Embryonic facial prominence (tissue), 1 donor: ENCODE results near the gene MSN.
"Not testable (repeated sequence)": the region's sequence is repeated elsewhere in the genome, so short reads cannot be mapped to it uniquely, and the experiment has no call there.

Experiments
- DNase-seq: peaks from one replicate; pipeline ENCODE4 v3.0.0-alpha.2; 2016; ENCODE audit errors: extremely low spot score

The MSN gene

DNA sequence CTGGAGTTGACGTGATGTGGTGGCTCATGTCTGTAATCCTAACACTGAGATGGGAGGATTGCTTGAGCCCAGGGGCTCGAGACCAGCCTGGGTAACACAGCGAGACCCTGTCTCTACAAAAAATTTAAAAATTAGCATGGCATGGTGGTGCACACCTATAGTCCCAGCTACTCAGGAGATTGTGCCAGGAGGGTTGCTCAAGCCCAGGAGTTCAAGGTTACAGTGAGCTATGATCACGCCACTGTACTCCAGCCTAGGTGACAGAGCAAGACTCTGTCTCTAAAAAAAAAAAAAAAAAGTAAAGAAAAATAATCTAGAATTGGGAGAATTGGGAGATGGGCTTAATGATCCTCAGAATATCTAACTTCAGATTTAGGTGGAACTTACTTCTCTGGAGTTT, 51.1 kb downstream of the MSN start:
- no peak for DNase-seq

DNA sequence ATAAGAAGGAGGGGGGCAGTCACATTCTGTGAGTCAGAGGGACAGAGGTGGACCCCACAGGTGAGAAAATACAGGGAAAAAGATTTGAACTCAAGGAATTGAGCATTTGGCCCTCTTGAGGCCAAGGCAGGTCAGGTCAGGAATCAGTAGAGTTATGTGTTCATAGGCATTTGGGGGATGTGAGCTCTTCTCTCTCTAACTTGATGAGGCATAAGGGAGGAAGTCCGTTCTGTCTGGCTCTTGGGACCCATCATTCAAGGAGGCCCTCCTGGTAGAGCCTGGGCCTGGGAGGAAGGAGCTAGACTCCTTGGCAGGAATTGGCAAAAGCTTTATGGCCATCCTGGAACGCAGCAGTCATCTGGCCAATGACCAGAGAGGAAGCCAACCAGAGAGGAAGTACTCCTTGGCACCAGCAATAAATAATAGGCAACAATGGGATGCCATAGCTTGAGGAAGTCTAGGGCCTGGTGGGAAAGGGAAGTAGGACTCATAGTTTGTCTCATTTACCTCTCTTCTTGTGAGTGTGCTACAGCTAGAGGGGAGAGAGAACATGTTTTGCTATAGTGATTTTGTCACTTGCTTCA, 53.0 kb downstream of the MSN start:
- DNase-seq, result no peak

DNA sequence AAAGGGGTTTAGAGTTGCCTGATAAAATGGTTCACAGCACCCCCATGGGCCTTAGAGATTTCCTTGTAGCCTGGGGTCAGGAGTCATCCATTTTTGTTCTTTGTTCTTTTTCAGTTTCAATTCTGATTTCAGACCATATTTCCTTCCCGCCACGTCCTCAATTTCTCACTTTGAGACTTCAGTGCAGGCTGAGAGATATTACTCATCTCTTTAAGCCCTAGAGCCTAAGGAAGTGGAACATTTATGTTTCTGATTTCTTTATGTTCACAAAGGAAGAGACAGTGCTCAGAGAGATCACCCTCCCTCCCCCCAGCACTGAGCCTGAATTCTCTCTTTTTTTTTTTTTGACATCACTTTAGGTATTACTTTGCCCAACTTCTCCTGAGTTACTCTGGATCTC, 56.3 kb downstream of the MSN start:
- DNase-seq, result no peak

DNA sequence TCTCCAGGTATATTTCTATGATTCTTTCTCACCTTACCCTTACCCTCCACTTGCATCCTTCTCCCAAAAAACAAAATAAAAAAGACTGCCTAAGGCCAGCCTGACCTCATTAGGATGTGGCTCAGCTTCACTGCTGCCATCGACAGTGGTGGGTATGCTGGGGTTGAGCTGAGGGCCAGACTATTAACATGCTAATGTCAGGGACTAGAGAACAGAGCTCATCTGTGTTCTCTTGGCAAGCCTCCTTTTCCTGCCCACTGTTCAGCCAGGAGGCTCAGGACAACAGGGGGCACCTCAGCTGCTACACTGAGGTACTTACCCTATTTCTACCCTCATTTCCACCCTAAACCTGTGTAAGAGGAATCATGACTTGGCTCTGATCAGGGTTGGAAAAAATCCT, 59.3 kb downstream of the MSN start:
- no peak for DNase-seq

DNA sequence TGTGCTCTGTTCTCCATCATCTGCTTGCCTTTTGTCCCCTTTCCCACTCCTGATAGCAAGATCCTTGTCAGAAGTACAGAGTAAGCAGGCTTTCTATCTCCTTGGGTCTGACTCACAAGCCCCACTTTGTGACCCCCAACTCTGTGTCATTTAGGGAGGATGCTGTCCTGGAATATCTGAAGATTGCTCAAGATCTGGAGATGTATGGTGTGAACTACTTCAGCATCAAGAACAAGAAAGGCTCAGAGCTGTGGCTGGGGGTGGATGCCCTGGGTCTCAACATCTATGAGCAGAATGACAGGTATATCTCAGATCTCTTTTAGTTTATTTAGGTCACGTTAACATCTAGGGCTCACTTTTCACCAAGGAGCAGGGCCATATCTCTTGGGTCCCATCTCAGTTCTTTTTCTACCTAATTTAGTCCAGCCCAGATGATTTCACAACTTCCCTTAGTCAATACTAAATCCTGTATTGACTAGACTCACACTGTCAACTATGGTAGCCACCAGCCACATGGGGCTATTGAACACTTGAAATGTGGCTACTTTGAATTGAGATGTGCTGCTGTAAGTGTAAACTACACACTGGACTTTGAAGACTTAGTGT, 64.3 kb downstream of the MSN start:
- DNase-seq, result no peak

DNA sequence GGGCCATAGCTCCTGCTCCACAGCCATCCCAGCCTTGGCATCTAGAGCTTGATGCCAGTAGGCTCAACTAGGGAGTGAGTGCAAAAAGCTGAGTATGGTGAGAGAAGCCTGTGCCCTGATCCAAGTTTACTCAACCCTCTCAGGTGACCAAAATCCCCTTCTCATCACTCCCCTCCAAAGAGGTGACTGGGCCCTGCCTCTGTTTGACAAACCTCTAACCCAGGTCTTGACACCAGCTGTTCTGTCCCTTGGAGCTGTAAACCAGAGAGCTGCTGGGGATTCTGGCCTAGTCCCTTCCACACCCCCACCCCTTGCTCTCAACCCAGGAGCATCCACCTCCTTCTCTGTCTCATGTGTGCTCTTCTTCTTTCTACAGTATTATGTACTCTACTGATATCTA, 73.5 kb downstream of the MSN start:
- no peak for DNase-seq

DNA sequence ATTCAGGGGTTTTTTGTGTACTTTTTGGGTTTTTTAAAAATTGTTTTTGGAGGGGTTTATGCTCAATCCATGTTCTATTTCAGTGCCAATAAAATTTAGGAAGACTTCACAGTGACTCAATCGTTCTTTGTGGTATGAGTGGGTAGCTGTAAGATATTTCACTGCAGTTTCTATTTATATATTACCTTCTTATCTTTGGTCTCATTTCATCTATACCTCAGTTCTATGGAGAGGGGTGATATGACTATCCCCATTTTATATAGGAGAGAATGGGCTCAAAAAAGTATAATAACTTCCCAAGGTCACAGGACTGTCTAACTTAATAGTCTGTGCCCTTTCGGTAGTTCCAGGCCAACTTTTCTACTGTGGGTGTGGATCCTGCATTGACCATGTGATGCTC, 74.4 kb downstream of the MSN start:
- no peak for DNase-seq

DNA sequence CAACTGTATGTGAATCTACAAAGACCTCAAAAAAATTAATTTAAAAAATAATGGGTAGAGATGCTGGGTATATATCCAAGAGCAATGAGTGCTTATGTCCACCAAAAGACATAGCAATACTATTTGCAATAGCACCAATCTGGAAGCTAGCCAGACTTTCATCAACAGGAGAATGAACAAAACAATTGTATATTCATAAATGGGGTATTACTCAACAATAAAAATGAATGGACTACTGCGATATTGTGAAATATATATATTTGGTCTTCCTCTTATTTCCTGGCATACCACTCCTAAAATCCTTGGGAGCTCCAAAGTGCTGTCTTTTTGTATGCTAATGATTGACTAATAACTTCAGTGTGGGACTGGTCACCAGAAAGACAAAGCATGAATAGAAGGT, 77.5 kb downstream of the MSN start:
- no peak for DNase-seq

DNA sequence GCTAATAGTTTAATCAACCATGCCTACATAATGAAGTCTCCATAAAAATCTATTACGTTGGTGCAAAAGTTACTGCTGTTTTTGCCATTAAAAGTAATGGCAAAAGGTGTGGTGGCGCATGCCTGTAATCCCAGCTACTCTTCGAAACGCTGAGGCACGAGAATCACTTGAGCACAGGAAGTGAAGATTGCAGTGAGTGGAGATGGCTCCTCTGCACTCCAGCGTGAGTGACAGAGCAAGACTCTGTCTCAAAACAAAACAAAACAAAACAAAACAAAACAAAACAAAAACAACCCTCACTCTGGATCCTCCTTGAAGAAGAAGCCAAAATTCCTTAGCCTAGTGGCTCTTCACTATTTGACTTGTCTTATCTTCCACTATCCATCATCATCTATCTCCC, 78.0 kb downstream of the MSN start:
- no peak for DNase-seq

DNA sequence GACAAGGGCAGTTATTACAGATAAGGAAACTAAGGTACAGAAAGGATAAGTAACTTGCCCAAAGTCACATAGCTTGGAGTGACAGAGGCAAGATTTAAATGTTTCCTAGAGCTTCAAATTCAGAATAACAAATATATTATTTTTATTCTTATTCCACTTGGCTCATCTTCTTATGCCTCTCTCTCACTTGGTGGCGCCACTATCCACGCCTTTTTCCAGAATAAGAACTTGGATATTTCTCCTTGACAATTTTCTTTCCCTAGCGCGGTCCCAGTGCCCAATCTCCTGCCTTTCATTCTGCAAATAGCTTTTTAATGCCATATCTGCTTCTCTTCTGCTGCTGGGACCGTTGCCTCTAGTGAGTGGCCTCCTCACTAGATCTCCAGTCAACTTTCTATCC, 78.5 kb downstream of the MSN start:
- no peak for DNase-seq

DNA sequence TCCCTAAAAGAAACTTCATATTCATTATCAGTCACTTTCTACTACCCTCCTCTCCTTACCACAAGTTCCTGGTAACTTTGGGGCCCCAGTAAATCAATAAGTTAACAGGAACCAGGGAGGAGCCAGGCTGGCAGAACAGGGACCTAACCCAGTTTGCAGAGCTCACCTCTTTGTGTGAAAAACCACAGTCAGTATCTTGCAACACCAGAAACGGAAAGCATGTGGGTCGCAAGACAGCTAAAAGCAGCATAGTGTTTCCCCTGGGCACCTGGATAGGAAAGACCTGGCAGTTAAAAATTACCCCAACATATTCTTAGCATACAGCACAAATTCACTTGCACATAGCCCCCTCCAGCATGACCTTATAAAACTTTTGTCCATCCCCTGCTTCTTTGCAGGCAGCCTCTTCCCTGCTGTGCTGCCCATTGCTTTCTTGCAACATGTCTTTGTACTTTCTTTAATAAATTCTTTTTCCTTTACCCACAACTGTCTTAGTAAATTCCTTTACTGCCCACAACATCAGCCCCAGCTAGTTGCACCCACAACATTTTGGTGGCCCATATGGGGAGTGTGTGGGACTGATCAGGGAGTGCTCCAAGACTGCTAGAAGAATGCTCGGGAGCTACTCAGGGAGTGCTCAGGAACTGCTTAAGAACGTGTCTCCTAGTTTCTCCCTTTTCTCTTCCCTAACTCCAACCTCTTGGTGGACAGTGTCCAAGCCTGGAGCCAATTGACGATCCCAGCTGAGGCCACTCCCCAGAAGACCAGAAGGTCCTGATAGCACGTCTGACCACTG, 83.4 kb downstream of the MSN start:
- DNase-seq, result no peak

DNA sequence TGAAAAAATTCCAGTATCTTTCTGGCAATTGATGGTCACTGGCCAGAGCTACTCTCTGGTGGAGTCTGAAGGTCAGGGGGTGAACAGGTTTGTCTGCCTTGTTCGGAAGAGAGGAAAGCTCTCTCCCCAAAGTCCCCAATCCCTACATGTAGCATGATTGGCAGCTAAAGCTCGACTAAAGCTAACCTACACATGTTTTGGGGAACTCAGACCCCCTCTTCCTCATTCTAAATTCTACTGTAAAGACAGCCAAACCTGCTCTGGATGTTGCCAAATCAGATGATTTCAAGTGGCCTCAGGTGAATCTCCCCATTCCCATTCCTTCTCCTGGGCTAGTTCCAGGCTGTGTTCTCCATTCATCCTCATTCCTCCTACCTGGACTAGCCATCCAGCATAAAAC, 84.1 kb downstream of the MSN start:
- no peak for DNase-seq

DNA sequence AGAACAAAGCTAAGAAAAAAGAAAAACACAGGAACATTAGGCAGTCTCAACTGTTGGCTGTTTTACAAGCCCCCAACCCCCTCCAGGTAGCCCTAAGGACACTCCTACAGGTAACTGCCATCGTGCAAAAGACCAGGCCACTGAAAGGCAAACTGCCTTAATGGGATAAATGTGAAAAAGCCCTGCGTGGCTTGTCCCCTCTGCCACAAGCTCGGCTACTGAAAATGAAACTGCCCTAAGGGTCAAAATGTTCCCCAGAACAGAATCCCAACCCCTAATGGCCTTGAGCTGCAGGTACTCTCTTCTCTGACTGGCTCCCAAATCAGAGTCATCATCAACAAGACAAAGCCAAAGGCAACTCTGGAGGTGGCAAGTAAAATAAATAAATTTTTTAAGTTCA, 84.8 kb downstream of the MSN start:
- DNase-seq, result no peak

DNA sequence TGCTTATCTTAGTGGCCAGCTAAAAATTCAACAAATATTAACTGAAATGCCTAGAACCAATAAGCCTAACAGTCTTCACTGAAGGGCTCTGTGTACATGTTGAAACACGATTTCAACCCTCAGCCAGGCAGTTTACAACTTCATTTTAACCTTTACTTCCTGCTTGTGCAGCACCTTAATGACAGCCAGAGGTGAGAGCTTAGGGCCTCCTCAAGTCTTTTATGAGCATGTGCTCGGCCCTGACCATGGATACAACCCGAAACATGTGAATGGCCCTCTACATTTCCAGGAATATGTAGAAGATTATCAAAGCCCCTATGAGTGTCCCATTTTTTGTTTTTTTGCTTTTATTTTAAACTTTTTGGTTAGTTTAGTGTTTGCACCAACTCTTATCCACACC, 88.3 kb downstream of the MSN start:
- no peak for DNase-seq

DNA sequence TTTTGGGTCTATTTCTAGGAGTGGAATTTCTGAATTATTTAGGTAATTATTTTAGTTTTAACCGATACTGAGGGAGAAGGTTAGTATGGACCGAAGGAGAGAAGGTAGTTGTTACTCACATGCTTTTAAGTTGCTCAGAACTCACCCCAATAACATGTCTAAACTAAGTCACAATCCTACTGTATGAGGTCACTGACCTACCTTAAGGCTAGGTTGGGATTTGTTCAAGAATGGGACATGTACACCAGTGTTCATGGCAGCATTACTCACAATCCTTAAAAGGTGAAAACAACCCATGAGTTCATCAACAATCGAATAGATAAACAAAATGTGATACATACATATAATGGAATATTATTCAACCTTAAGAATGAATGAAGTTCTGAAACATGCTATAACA, 90.5 kb downstream of the MSN start:
- no peak for DNase-seq

DNA sequence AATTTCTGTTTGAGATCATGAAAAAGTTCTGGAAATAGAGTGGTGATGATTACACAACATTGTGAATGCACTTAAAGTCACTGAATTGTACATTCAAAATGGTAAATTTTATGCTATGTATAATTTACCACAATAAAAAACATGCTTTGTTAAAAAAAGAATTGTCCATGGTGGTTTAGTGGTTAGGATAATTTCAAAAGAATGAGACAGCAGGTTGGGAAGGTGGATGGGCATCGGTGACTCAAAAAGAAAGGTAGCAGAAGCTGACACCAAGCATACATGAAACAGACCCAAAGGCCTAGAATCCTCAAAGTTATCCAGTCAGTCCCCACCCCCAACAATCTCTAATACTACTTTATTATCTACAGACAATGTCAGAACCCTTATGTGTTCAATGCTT, 91.1 kb downstream of the MSN start:
- DNase-seq, result no peak

DNA sequence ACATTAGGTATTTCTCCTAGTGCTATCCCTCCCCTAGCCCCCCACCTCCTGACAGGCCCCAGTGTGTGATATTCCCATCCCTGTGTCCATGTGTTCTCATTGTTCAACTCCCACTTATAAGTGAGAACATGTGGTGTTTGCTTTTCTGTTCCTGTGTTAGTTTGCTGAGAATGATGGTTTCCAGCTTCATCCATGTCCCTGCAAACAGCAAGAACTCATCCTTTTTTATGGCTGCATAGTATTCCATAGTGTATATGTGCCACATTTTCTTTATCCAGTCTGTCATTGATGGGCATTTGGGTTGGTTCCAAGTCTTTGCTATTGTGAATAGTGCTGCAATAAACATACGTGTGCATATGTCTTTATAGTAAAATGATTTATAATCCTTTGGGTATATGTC, 92.1 kb downstream of the MSN start:
- not testable (repeated sequence) for DNase-seq

DNA sequence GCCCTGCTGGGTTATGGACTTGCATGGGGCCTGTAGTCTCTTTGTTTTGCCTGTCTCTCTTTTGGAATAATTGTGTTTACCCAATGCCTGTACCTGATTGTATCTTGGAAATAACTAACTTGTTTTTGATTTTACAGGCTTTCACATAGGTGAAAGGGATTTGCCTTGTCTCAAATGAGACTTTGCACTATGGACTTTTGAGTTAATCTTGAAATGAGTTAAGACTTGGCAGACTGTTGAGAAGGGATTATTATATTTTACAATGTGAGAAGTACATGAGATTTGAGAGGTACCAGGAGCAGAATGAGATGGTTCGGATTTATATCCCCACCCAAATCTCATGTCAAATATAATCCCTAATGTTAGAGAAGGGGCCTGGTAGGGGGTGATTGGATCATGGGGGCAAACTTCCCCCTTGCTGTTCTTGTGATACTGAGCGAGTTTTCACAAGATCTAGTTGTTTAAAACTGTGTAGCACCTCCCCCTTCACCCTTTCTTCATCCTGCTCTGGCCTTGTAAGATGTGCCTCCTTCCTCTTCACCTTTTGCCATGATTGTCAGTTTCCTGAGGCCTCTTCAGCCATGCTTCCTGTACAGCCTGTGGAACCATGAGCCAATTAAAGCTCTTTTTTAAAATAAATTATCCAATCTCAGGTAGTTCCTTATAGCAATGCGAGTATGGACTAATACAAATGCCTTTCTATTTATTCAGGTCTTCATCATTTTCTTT, 102.3 kb downstream of the MSN start:
- no peak for DNase-seq

DNA sequence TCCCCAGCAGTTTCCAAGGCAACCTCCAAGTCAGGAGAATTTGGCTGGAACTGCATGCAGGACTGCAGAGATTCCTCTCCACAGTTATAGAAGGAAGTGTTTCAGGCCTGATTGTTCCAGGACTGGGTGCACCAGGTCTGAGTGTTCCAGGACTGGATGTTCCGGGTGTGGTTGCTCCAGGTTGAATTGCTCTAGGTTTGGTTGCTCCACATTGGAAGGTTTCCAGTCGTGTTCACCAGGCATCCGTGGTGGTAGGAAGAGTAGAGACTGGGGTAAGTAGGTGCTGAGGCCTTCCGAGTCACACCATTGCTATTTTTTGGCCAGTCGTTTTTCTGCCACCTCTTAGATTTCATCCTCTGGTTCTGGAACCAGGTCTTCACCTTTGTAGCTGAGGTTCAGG, 105.4 kb downstream of the MSN start:
- DNase-seq, result no peak

DNA sequence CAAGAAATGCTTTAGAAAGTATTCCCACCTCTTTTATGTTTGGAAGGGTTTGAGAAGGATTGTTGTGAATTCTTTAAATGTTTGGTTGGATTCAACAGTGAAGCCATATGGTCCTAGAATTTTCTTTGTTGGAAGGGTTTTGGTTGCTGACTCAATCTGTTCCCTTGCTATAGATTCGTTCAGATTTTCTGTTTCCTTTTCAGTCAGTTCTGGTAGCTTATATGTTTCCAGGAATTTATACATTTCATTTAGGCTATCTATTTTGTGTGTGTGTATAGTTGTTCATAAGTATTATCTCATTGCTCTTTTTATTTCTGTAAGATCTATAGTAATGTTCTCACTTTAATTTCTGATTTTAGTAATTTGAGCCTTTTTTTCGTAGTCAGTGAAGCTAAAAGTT, 114.4 kb downstream of the MSN start:
- no peak for DNase-seq

DNA sequence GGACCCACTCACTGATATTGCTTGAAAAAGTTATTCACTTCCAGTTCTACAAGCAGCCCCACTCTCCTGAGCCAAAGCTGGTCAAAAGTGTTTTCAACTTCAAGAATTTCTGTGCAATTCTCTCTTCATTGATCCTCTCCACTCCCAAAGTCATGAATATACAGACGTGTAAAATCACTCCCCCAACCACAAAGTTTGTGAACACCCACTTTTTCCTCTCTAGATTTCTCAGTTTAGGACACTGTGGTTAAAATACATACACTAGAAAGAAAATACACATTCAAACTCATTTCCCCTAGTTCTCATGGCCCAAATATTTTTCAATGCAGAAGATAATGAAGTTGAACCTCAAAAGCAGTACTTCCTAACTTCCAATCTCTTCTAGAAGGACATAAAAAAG, 116.3 kb downstream of the MSN start:
- no peak for DNase-seq
